Fibroblast of lung (primary cell): ENCODE data around the gene UACA.

Source experiments
- CTCF ChIP-seq, 2 donors: IDR thresholded peaks in 1 of 2; conservative IDR thresholded peaks in 1 of 2; 1 replicate in 1 of 2; 2 replicates in 1 of 2; pipeline ENCODE4 v1.5.1; 2011 to 2012; ENCODE audit warnings: low read length in 2 of 2, control low read depth in 1 of 2, inconsistent platforms in 1 of 2, low read depth in 1 of 2, mild to moderate bottlenecking in 1 of 2
- EZH2 ChIP-seq: IDR thresholded peaks from 2 replicates; pipeline ENCODE4 v1.5.1; 2012; ENCODE audit warnings: low read length, control low read depth, mild to moderate bottlenecking; ENCODE audit errors: missing control alignments

- TF ChIP-seq CTCF (conservative IDR thresholded peaks at IDR 0.05 in 1 of 2, IDR thresholded peaks at IDR 0.05 in 1 of 2; ENCODE audit: low read depth in 1 of 2, low read length in 2 of 2) (no peak), EZH2 (no peak)
Measured at GRCh38 chr15:70647396-70647795, 116.0 kb downstream of the UACA start.
